GM21619 (cell line): Measurements from ENCODE around the gene SNRPD3.
"Not testable (repeated sequence)": the region's sequence is repeated elsewhere in the genome, so short reads cannot be mapped to it uniquely, and the experiment has no call there.

Experiments used
- ATAC-seq: cut with Tn5 transposase; IDR thresholded peaks from one replicate; pipeline ENCODE4 v1.9.1; 2021; ENCODE audit not compliant: unreplicated experiment

Gene SNRPD3

GRCh38 chr22:24530968-24531367 is 24.8 kb upstream of the SNRPD3 start:
- ATAC-seq: not testable (repeated sequence)

- no peak for ATAC-seq
These were observed 23.7 kb upstream of the SNRPD3 start for GRCh38 chr22:24532075-24532474.

DNA sequence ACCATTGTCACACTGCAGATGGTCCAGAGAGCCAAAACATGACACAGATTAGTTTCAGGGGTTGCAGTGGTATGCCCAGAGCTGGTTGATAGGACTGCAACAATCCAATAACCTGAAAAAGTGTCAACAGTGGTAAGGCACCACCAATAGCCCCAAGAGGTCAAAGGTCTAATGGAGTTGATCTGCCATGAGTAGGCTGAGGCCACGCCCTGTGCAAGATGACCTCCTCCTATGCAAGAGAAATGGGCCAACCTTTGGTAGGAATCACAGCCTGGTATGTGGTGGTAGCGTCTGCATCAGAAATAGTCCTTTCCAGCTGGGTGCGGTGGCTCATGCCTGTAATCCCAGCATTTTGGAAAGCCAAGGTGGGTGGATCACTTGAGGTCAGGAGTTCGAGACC is 20.5 kb upstream of the SNRPD3 start:
- ATAC-seq: no peak

- no peak for ATAC-seq
These were observed 19.7 kb upstream of the SNRPD3 start for GRCh38 chr22:24536089-24536488.

DNA sequence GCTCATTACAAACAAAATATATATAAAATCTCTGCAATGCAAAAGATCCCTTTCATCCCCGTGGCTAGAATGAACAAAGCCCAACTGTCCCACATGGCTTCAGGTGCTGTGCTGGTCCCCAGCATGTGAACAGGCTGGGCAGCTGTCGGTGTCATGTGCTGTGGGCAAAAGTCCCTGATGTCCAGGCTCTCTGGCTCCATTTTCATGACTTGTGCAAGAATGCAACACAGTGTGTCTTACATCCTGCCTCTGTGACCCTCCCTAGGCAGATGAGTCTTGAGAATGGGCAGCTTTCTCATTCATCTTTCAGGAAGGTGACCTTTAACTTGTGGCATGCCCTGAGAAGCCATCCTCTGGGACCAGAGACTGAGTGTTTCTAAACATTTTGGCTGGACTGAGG is 15.3 kb upstream of the SNRPD3 start:
- ATAC-seq: no peak

DNA sequence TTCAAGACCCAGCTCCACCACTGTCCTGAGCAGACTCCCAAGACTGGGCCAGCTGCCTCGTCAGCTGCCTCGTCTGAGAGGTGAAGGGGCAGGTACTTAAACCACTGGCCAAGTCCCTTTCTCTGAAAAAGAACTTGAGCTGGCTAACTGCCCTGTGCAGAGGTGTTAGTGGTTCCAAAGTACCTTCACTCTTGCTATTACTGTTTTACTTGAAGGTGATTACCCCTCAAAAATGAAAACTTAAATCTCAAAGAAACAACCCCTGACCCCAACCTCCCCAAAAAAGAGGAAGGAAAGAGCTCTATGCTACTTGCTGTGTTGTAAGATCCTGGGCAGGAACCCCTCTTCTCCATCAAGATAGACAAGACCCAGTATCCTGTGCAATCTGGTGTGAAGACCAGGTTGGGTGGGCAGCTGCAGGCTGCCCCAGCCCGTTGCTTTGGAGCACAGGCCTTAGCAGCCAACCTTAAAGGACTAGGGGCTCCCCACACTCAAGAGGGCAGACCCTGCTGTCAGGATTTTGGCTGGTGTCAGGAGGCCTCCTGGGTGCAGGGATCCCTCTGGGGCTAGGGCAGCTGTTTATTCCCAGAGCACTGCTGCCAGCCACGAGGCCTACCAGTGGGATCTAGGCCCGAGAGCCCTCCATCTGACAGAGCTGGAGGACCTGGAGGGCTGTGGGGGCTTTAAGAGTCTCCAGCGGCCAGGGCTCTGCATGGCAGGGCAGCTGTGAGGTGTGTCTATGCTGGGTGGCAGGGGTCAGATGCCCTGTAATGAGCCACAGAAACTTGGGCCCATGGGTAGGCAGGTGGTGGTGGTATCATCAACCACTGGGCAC is 13.9 kb upstream of the SNRPD3 start:
- no peak for ATAC-seq

- no peak for ATAC-seq
These were observed 13.2 kb upstream of the SNRPD3 start for GRCh38 chr22:24542641-24543040.

GRCh38 chr22:24543185-24543601 is 12.6 kb upstream of the SNRPD3 start:
- ATAC-seq: no peak

DNA sequence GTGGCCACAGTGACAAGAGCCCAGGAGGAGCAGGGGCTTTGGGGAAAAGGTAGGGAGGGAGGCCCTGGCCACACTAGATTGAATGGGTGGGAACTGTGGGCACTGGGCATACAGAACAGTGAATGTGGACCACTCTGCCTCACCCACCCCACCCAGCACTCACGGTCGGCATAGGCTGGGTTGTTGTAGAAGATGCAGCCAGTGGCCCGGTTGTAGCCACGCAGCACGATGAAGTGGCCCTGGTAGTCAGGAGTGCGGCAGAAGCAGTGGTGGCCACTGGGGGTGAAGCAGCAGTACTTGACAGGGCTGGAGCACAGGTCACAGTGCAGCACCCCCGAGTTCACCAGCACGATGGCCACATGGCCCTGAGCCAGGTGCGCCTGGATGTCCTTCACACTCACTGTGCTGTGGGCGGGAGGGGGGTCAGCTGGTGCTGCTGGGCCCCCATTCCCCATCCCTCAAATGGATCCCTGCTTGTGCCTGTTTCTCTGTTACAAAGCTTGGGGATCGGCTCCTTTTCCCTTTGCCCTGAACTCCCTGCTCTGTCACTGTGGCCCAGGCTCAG is 12.0 kb upstream of the SNRPD3 start:
- no peak for ATAC-seq

- ATAC-seq: no peak
These were observed 7.0 kb upstream of the SNRPD3 start for GRCh38 chr22:24548812-24549211.

- ATAC-seq: no peak
These were observed 5.5 kb upstream of the SNRPD3 start for GRCh38 chr22:24550028-24550901.

DNA sequence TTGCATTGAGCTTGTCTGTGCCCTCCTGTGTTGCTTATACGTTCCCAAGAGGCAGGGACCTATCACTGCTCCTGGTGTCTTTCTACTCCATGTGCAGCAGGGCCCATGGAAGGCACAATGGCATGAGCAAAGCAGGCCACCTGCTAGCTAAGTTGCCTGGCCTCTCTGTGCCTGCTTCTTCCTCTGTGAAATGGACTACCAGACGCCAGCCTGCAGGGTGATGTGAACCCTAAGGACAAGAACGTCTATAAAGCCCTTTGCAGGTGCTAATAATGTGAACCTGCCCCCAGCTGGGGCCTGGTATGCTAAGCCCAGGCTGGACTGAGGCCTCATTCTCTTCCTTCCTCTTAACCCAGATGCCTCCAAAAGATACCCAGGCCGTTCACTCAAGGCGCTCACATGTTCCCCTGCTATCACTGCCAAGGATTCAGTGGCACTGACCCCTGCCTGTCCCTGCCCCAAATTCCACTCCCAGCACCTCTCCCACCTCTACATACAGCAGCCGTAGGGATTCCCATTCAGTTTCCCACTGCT is 4.8 kb upstream of the SNRPD3 start:
- ATAC-seq: no peak

DNA sequence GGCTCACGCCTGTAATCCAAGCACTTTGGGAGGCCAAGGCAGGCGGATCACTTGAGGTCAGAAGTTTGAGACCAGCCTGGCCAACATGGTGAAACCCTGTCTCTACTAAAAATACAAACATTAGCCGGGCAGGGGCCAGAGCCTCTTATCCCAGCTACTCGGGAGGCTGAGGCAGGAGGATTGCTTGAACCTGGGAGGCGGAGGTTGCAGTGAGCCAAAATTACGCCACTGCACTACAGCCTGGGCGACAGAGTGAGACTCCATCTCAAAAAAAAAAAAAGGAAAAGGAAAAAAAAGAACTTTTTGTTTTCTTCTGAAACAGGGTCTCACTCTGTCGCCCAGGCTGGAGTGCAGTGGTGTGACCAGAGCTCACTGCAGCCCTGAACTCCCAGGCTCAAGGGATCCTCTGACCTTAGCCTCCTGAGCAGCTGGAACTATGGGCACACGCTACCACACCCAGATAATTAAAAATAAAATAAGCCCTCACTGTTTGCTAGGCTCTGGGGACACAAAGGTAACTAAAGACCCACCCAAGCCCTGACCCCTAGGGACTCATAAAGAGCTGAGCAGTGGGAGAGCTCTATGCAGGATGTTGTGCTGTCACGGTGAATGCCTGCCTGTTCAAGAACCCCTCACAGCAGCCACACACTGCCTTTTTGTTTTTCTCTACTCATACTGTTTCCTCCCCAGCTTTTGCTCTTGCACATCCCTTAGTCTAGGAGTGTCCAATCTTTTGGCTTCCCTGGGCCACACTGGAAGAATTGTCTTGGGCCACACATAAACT is 3.1 kb upstream of the SNRPD3 start:
- ATAC-seq: not testable (repeated sequence)

DNA sequence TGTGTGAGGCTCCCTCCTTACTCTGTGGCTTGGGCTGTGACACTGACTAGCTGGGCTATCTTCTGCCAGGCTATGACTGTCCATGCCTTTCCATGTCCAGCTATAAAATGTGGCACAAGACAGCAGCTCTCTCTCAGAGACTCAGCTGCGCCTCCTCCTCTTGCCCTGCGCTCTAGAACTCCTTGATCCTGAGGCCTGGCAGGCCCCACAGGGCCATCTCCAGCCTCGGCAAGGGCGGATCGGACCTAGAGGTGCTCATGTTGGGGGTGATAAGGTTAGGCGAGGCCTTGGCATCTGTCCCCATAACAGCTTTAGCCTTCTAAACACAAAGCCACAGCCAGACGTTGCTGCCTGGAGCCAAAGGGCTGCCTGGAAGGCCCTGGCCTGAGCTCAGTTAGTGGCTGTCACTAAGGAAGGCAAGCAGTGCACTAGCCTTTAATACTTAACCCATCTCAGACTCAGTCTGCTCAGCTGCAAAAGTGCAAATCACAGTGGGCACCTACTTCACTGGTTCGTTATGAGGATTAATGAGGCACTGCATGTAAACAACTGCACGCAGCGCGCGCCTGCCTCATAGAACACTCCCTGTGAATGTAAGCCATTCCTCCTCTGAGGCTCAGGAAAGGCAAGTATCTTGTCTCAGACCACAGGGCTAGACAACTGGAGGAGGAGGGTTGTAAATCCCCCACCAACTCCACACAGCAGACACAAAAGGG is 2.0 kb upstream of the SNRPD3 start:
- no peak for ATAC-seq

DNA sequence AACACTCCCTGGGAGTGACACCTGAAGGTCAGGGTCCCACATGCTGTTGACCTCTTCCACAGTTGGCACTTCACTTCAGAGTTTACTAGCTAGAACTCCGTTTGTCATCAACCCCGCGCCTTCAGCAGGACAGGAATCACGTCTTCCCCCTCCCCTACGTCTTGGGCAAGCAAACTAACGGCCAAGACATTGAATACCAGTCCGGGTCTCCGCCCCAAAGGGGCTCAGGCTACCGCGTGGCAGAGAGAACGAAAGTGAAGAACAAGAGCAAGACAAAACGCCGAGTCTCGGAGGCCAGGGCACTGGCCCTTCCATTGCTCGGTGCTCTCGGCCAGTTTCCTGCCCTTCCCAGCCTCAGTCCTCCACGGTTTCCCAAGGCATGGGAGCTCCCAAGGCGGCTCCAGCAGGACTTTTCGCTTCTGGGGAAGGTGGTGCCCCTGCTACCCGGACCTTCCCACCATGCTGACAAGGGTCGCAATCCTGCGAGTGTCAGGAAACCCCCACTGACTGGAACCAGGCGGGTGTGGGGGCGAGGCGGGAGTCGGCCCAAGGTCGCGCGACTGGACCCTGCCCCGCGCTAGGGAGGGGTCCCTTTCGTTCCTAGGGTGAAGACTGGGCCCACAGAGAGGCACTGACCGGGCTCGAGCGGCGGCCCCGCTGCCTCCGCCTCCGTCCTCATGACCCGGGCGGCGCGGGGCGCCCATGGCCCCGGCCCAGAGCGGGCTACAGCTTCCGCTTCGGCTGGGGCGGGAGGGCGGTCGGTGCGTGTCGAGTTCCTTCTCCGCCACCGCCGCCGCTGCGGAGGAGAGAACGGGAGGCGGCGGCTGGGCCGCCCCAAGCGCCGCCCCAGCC is 1.3 kb upstream of the SNRPD3 start, which contains the start of gene GUCD1:
TSS of gene GUCD1 (minus strand) at position 826 of the 852 bp plus-strand sequence. CDS start at position 679, 147 bp downstream.
- ATAC-seq: peak; percentile 11

DNA sequence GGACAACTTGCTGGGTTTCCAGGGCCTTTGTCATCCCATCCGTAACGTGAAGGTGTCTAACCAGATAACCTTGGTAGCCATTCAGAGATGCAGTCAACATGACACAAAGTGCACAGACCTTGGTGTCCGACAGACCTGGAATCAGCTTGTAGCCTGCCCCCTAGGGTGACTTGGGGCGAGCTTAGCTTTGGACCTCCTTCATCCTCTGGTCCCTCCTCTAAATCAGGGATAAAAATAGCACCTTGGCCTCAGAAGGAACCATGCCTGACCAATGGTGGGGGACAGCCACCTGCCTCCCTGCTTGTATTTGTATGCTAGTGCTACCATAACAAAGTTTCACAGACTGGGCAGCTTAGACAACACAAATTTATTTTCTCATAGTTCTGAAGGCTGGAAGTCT is 3.7 kb downstream of the SNRPD3 start:
- no peak for ATAC-seq

- ATAC-seq: no peak
These were observed 7.4 kb downstream of the SNRPD3 start for GRCh38 chr22:24563246-24563645.

DNA sequence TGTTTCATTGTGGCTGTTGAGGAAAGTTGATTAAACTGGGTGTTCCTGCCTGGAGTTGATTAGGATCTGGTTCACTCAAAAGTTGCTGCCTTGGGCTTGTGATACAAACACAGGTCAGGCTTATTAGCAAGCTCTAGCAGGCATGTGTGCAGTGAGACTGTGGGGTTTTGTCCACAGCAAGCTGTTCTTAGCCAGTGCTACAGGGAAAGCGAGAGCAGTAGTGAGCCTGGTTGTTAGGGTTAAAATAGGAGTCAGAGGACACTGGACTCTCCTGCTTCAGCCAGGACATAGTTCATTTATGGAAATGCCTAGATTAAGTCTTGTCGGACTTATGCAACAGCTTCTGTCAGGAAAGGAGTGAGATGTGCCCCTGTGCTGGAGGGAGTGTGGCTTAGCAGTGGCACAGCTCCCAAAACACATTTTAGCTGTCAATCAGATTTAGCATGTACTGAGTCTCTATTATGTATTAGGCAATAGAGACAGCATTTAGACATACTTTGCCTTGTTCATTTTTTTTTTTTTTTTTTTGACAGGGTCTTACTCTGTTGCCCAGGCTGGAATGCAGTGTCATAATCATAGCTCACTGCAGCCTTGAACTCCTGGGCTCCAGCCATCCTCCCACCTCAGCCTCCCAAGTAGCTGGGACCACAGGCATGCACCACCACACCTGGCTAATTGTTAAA is 8.7 kb downstream of the SNRPD3 start:
- ATAC-seq: no peak
